HPDE6-E6E7 (cell line): ENCODE data around the gene MTA3.

Experiments used
- DNase-seq: peaks from one replicate; pipeline ENCODE4 v3.0.0; 2011; ENCODE audit warnings: missing footprints; ENCODE audit errors: extremely low spot score

MTA3 gene

DNA sequence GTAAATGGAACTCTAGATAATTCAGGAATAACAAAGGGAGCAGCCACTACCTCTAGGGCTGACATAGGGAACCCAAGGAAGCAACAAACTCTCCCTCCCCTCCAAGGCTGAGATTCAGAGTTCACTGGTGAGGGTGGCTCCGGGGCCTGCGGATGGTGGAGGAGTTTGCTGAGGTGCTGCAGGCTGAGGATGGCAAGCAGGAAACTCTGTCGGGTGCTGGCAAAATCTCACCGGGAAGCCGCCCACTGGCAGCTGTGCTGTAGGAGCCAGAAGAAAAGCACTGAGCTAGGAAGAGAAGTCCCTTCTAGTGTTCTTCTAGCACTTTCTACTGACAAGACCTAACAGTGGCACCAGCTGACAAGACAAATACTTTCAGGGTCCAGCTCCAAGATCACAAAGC, 236.5 kb downstream of the MTA3 start:
- DNase-seq = no peak
